ENCODE data around the gene ZHX3.

The ZHX3 gene

GRCh38 chr20:41352666-41353065 is 35.1 kb upstream of the ZHX3 start:
- no peak for DNase-seq (ENCODE audit: low spot score)
- Histone ChIP-seq H3K4me3 (no peak overlapping the region), H3K27ac (no peak overlapping the region)
- no peak for TF ChIP-seq CTCF (IDR thresholded peaks at IDR 0.05)

- TF ChIP-seq CTCF (IDR thresholded peaks at IDR 0.05): no peak
- Histone ChIP-seq H3K27ac (no peak overlapping the region), H3K4me3 (no peak overlapping the region)
- DNase-seq (ENCODE audit: low spot score): no peak
Observed at GRCh38 chr20:41352106-41352505, 34.6 kb upstream of the ZHX3 start.

DNA sequence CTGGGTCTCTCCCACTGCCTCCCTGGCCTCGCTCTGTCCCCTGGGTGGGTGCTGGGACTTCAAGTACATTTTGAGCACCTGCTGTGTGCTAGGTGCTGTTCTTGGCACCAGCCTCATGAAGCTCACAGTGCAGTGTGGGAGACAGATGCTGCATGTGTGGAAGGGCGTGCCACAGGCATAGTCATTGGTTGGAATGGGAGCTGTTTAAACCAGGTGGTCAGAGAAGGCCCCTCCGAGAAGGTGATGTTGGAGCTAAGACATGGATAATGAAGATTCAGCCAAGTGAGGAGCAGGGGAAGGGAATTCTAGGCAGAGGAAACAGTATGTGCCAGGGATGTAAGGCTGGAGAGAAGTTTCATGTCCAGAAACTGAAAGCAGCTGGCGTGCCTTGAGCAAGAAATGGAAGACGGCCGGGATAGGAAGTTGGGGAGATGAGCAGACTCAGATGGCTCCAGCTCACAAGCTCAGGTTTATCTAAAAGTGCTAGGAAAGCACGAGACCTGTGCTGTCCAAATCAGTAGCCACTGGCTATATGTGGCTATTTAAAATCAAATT is 33.0 kb upstream of the ZHX3 start:
- Histone ChIP-seq H3K4me3 (no peak overlapping the region), H3K27ac (no peak overlapping the region)
- DNase-seq (ENCODE audit: low spot score): no peak
- TF ChIP-seq CTCF (IDR thresholded peaks at IDR 0.05): no peak

- DNase-seq (ENCODE audit: low spot score): no peak
- Histone ChIP-seq H3K4me3 (no peak overlapping the region), H3K27ac (no peak overlapping the region)
- no peak for TF ChIP-seq CTCF (IDR thresholded peaks at IDR 0.05)
Observed at GRCh38 chr20:41349943-41350342, 32.4 kb upstream of the ZHX3 start.

GRCh38 chr20:41349266-41349665 is 31.7 kb upstream of the ZHX3 start:
- DNase-seq (ENCODE audit: low spot score): no peak
- H3K4me3 ChIP-seq: no peak overlapping the region
- H3K27ac ChIP-seq: no peak overlapping the region
- TF ChIP-seq CTCF (IDR thresholded peaks at IDR 0.05): no peak

- no peak overlapping the region for H3K27ac ChIP-seq
- no peak for TF ChIP-seq CTCF (IDR thresholded peaks at IDR 0.05)
- no peak overlapping the region for H3K4me3 ChIP-seq
- DNase-seq (ENCODE audit: low spot score): no peak
Observed at GRCh38 chr20:41348430-41349172, 31.1 kb upstream of the ZHX3 start.

Measured in coronary artery (tissue), 2 donors.